HepG2 (cell line): ENCODE measurements around the gene NKX1-2.

Source experiments
- ARHGAP35 ChIP-seq: sonication (generic); formaldehyde crosslinking; IDR thresholded peaks from 2 replicates; pipeline ENCODE4 v1.9.0; 2022; ENCODE audit warnings: mild to moderate bottlenecking, inconsistent platforms, moderate library complexity, missing genetic modification reagents, borderline replicate concordance
- CEBPB ChIP-seq: IDR thresholded peaks from 2 replicates; pipeline ENCODE4 v1.6.1; 2011; ENCODE audit warnings: low read depth, low read length, improper control_type of control experiment, borderline replicate concordance
- CHD4 ChIP-seq: fragments of 200-600 bp; sonication (generic); IDR thresholded peaks from 2 replicates; pipeline ENCODE4 v1.7.0; 2017; ENCODE audit warnings: mild to moderate bottlenecking, low read length, borderline replicate concordance
- ELF1 ChIP-seq: sonication (generic); formaldehyde crosslinking; IDR thresholded peaks from 2 replicates; pipeline ENCODE4 v1.4.0; 2020; ENCODE audit warnings: missing genetic modification reagents
- HDAC2 ChIP-seq: sonication (generic); formaldehyde crosslinking; IDR thresholded peaks from 2 replicates; pipeline ENCODE4 v1.4.0; 2020; ENCODE audit warnings: missing genetic modification reagents
- JUN ChIP-seq: sonication (generic); formaldehyde crosslinking; IDR thresholded peaks from 2 replicates; pipeline ENCODE4 v1.4.0; 2020; ENCODE audit warnings: mild to moderate bottlenecking, missing genetic modification reagents
- NR2F1 ChIP-seq, 2 experiments: fragments of 450-650 bp in 1 of 2; formaldehyde crosslinking in 1 of 2; IDR thresholded peaks; 2 replicates each; pipeline versions ENCODE4 v1.5.0 to v1.6.1; 2016 to 2020; ENCODE audit warnings: mild to moderate bottlenecking in 1 of 2, missing compliant biosample characterization in 1 of 2, missing genetic modification reagents in 1 of 2, moderate library complexity in 1 of 2
- SMAD3 ChIP-seq: sonication (generic); formaldehyde crosslinking; IDR thresholded peaks from 2 replicates; pipeline ENCODE4 v1.4.0; 2020; ENCODE audit warnings: missing genetic modification reagents
- TAF1 ChIP-seq: sonication (generic); formaldehyde crosslinking; IDR thresholded peaks from 2 replicates; pipeline ENCODE4 v1.4.0; 2020; ENCODE audit warnings: missing genetic modification reagents
- ZNF10 ChIP-seq: sonication (generic); formaldehyde crosslinking; IDR thresholded peaks from 2 replicates; pipeline ENCODE4 v1.4.0; 2020; ENCODE audit warnings: mild to moderate bottlenecking, low read depth, missing genetic modification reagents, borderline replicate concordance
- ZNF567 ChIP-seq: sonication (generic); formaldehyde crosslinking; IDR thresholded peaks from 2 replicates; pipeline ENCODE4 v1.8.1; 2023; ENCODE audit warnings: mild to moderate bottlenecking, missing genetic modification reagents, borderline replicate concordance
- ZSCAN12 ChIP-seq: sonication (generic); formaldehyde crosslinking; IDR thresholded peaks from 2 replicates; pipeline ENCODE4 v1.9.0; 2021; ENCODE audit warnings: mild to moderate bottlenecking, missing genetic modification reagents
- TF ChIP-seq, protein P1 (sequence below): sonication (generic); formaldehyde crosslinking; IDR thresholded peaks from 2 replicates; pipeline ENCODE4 v1.5.0; 2020; ENCODE audit warnings: mild to moderate bottlenecking, missing genetic modification reagents, moderate library complexity

DNA sequence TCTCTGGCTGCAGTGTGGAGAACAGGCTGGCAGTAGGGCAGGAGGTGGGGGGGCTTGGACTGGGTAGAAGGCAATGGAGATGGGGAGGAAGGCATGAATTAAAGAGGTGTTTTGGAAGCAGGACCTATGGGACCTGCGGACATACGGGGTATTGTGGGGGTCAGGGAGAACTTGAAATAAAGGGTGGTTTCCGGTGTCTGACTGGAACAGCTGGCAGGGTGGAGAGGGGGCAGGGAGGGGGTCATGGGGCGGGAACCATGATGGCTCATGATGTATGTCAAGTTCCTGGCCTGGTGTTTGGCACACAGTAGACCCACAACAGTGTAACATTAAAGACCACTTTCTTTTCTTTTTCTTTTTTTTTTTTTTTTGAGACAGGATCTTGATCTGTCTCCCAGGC lies 17.3 kb upstream of the NKX1-2 start:
- TF ChIP-seq ZNF10 (no peak), ZNF567 (no peak), SMAD3 (CRISPR knock-in tag) (no peak), CHD4 (no peak), ELF1 (CRISPR knock-in tag) (no peak), JUN (CRISPR knock-in tag) (no peak), NR2F1 (CRISPR knock-in tag; IDR thresholded peaks at IDR 0.05) (no peak), CEBPB (no peak), ZSCAN12 (CRISPR knock-in tag) (no peak), TAF1 (CRISPR knock-in tag) (no peak), ARHGAP35 (CRISPR knock-in tag) (no peak), HDAC2 (CRISPR knock-in tag) (no peak)
- TF ChIP-seq, protein P1, sequence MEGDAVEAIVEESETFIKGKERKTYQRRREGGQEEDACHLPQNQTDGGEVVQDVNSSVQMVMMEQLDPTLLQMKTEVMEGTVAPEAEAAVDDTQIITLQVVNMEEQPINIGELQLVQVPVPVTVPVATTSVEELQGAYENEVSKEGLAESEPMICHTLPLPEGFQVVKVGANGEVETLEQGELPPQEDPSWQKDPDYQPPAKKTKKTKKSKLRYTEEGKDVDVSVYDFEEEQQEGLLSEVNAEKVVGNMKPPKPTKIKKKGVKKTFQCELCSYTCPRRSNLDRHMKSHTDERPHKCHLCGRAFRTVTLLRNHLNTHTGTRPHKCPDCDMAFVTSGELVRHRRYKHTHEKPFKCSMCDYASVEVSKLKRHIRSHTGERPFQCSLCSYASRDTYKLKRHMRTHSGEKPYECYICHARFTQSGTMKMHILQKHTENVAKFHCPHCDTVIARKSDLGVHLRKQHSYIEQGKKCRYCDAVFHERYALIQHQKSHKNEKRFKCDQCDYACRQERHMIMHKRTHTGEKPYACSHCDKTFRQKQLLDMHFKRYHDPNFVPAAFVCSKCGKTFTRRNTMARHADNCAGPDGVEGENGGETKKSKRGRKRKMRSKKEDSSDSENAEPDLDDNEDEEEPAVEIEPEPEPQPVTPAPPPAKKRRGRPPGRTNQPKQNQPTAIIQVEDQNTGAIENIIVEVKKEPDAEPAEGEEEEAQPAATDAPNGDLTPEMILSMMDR (CRISPR knock-in tag), result no peak
